MM.1S (cell line): ENCODE data around the gene TMIGD3.

Experiments used
- DNase-seq: peaks from one replicate; pipeline ENCODE4 v3.0.0-alpha.2; 2015
- H2AFZ ChIP-seq: fragments of 300-600 bp; sonication (generic); 2 replicates; pipeline ENCODE4 v1.6.0; 2016; ENCODE audit warnings: antibody characterized with exemption, low read length
- H3F3A ChIP-seq: fragments of 300-600 bp; sonication (generic); 2 replicates; pipeline ENCODE4 v1.6.1; 2016; ENCODE audit warnings: mild to moderate bottlenecking, antibody characterized with exemption, low read length, moderate library complexity, mixed read lengths; ENCODE audit not compliant: insufficient read depth
- H3K27ac ChIP-seq: fragments of 300-600 bp; sonication (generic); 2 replicates; pipeline ENCODE4 v1.5.1; 2016; ENCODE audit warnings: mild to moderate bottlenecking, low read length
- H3K27me3 ChIP-seq: fragments of 300-600 bp; sonication (generic); replicated peaks from 2 replicates; pipeline ENCODE4 v1.6.0; 2016; ENCODE audit warnings: low read length; ENCODE audit not compliant: insufficient read depth
- H3K36me3 ChIP-seq: fragments of 300-600 bp; sonication (generic); replicated peaks from 2 replicates; pipeline ENCODE4 v1.6.1; 2016; ENCODE audit warnings: mild to moderate bottlenecking, low read length, mixed read lengths; ENCODE audit not compliant: insufficient read depth
- H3K4me1 ChIP-seq: fragments of 300-600 bp; sonication (generic); 2 replicates; pipeline ENCODE4 v1.6.1; 2016; ENCODE audit warnings: low read length, mixed read lengths
- H3K4me2 ChIP-seq: fragments of 300-600 bp; sonication (generic); 2 replicates; pipeline ENCODE4 v1.6.0; 2016; ENCODE audit warnings: low read depth, low read length
- H3K4me3 ChIP-seq: fragments of 300-600 bp; sonication (generic); 2 replicates; pipeline ENCODE4 v1.5.1; 2016; ENCODE audit warnings: low read length, mixed read lengths
- H3K79me2 ChIP-seq: fragments of 300-600 bp; sonication (generic); 2 replicates; pipeline ENCODE4 v1.6.1; 2016; ENCODE audit warnings: mixed run types, low read length, mixed read lengths
- H3K9ac ChIP-seq: fragments of 300-600 bp; sonication (generic); 2 replicates; pipeline ENCODE4 v1.6.1; 2016; ENCODE audit warnings: low read length, mixed read lengths
- H3K9me2 ChIP-seq: fragments of 300-600 bp; sonication (generic); replicated peaks from 2 replicates; pipeline ENCODE4 v1.6.1; 2016; ENCODE audit warnings: mild to moderate bottlenecking, low read length, mixed read lengths; ENCODE audit not compliant: insufficient read depth
- H3K9me3 ChIP-seq: fragments of 300-600 bp; sonication (generic); replicated peaks from 2 replicates; pipeline ENCODE4 v1.6.1; 2016; ENCODE audit warnings: mild to moderate bottlenecking, low read length, mixed read lengths; ENCODE audit not compliant: insufficient read depth
- H4K20me1 ChIP-seq: fragments of 300-600 bp; sonication (generic); 2 replicates; pipeline ENCODE4 v1.6.1; 2016; ENCODE audit warnings: mild to moderate bottlenecking, low read length, moderate library complexity, mixed read lengths; ENCODE audit not compliant: insufficient read depth
- CTCF ChIP-seq: fragments of 300-600 bp; sonication (generic); IDR thresholded peaks from 2 replicates; pipeline ENCODE4 v1.5.1; 2016; ENCODE audit warnings: antibody characterized with exemption, low read length, mixed read lengths
- EZH2 ChIP-seq: fragments of 300-600 bp; sonication (generic); optimal IDR thresholded peaks from 2 replicates; pipeline ENCODE3; 2017; ENCODE audit warnings: low read depth, mild to moderate bottlenecking, antibody characterized with exemption, low read length, mixed read lengths
- EZH2phosphoT487 ChIP-seq: fragments of 300-600 bp; sonication (generic); IDR thresholded peaks from 2 replicates; pipeline ENCODE4 v1.6.1; 2018; ENCODE audit warnings: antibody characterized with exemption, low read length

The TMIGD3 gene

GRCh38 chr1:111491070-111491469 lies 12.4 kb downstream of the TMIGD3 start:
- Histone ChIP-seq H3K9me3 (no peaks in the 10 kb centered on the region), H3K9ac (no peak overlapping the region), H3K9me2 (no peaks in the 10 kb centered on the region), H3K27me3 (no peaks in the 10 kb centered on the region), H4K20me1 (no peaks in the 10 kb centered on the region), H3K27ac (no peak overlapping the region), H3K4me2 (no peak overlapping the region), H3F3A (0 out of 2 replicates have a peak, but pooled peaks cover under 1% of the 10 kb centered on the region), H3K36me3 (no peaks in the 10 kb centered on the region), H3K4me3 (no peak overlapping the region), H2AFZ (no peak overlapping the region), H3K79me2 (no peaks in the 10 kb centered on the region), H3K4me1 (no peaks in the 10 kb centered on the region)
- DNase-seq, result no peak
- TF ChIP-seq EZH2phosphoT487 (no peak), CTCF (no peak), EZH2 (no peak)

GRCh38 chr1:111490220-111490619 lies 13.2 kb downstream of the TMIGD3 start:
- H3K9me3 ChIP-seq, result no peaks in the 10 kb centered on the region
- H3K9me2 ChIP-seq, result no peaks in the 10 kb centered on the region
- no peak overlapping the region for H3K9ac ChIP-seq
- H2AFZ ChIP-seq, result no peak overlapping the region
- no peaks in the 10 kb centered on the region for H3K27me3 ChIP-seq
- no peak overlapping the region for H3K4me2 ChIP-seq
- H3F3A ChIP-seq, result no peaks in the 10 kb centered on the region
- no peak overlapping the region for H3K27ac ChIP-seq
- no peaks in the 10 kb centered on the region for H3K79me2 ChIP-seq
- H4K20me1 ChIP-seq, result no peaks in the 10 kb centered on the region
- H3K4me1 ChIP-seq, result no peaks in the 10 kb centered on the region
- no peaks in the 10 kb centered on the region for H3K36me3 ChIP-seq
- TF ChIP-seq EZH2phosphoT487 (no peak), CTCF (no peak), EZH2 (no peak)
- H3K4me3 ChIP-seq, result no peak overlapping the region
- DNase-seq, result no peak

- H3K79me2 ChIP-seq, result no peaks in the 10 kb centered on the region
- no peaks in the 10 kb centered on the region for H3K27me3 ChIP-seq
- no peaks in the 10 kb centered on the region for H3K9me2 ChIP-seq
- TF ChIP-seq CTCF (no peak), EZH2phosphoT487 (no peak), EZH2 (no peak)
- H3K9ac ChIP-seq, result no peak overlapping the region
- H3K9me3 ChIP-seq, result no peaks in the 10 kb centered on the region
- H3K27ac ChIP-seq, result no peak overlapping the region
- H3K4me3 ChIP-seq, result no peak overlapping the region
- H3K4me2 ChIP-seq, result no peak overlapping the region
- no peak for DNase-seq
- H3F3A ChIP-seq, result no peaks in the 10 kb centered on the region
- no peaks in the 10 kb centered on the region for H3K4me1 ChIP-seq
- H3K36me3 ChIP-seq, result no peaks in the 10 kb centered on the region
- no peak overlapping the region for H2AFZ ChIP-seq
- no peaks in the 10 kb centered on the region for H4K20me1 ChIP-seq
Measured at GRCh38 chr1:111489604-111490003, 13.8 kb downstream of the TMIGD3 start.
